ENCODE data around the gene CEP70. TPM values are rescaled to one million over a fixed set of nuclear protein-coding genes. Genes with fewer than 3 reads are reported as not detected.

Gene CEP70
- total and polyA plus RNA-seq, 4 donors, result 6.9 to 26.5 (median 9.1) TPM

DNA sequence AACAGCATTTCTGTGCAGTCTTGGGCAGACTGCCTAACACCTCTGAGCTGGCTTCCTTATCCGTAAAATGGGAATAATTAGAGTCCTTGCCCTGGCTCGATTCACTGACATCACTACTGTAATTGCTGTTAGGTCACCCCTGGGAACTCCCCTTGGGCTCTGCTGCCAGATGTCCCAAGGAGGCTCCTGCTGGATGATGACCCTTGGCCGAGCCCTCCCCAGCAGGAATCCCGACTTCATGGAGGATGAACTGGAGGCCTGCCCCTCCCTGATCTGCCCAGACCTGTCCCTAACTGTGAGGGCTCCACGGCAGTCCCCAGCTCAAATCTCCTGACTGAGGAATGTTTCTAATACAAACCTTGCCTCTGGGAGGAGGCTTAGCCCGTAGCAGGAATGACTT is 141.6 kb downstream of the CEP70 start:
- Histone ChIP-seq H3K36me3 (ENCODE audit: control insufficient read depth in 4 of 4, insufficient read depth in 3 of 4, low read depth in 1 of 4, low read length in 3 of 4) (no peaks in the 10 kb centered on the region), H3K9me3 (ENCODE audit: control insufficient read depth in 4 of 4, low read length in 3 of 4) (no peaks in the 10 kb centered on the region), H3K4me1 (ENCODE audit: control insufficient read depth in 4 of 4, insufficient read depth in 4 of 4, low read length in 3 of 4) (no peaks in the 10 kb centered on the region), H3K27me3 (ENCODE audit: control insufficient read depth in 4 of 4, insufficient read depth in 4 of 4, low read length in 3 of 4) (no peaks in the 10 kb centered on the region), H3K4me3 (ENCODE audit: low read depth in 1 of 3, low read length in 3 of 3) (no peak overlapping the region), H3K27ac (ENCODE audit: low read depth in 1 of 2, low read length in 2 of 2) (no peak overlapping the region), H3K9ac (ENCODE audit: low read depth in 1 of 2, low read length in 2 of 2) (no peak overlapping the region)
- no peak for DNase-seq (ENCODE audit: low spot score)
- TF ChIP-seq FOXA2 (IDR thresholded peaks at IDR 0.05), result no peak
- no peak for TF ChIP-seq SP1 (IDR thresholded peaks at IDR 0.05)
- TF ChIP-seq HNF4G (IDR thresholded peaks at IDR 0.05), result no peak
- TF ChIP-seq EGR1 (IDR thresholded peaks at IDR 0.05; ENCODE audit: low read depth in 2 of 2), result no peak
- no peak for TF ChIP-seq TAF1 (conservative IDR thresholded peaks at IDR 0.05)
- TF ChIP-seq, protein P1, sequence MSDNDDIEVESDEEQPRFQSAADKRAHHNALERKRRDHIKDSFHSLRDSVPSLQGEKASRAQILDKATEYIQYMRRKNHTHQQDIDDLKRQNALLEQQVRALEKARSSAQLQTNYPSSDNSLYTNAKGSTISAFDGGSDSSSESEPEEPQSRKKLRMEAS (IDR thresholded peaks at IDR 0.05), result no peak
- no peak for TF ChIP-seq YY1 (IDR thresholded peaks at IDR 0.05)
- TF ChIP-seq ZBTB33 (IDR thresholded peaks at IDR 0.05), result no peak
- 79% methylated on average over 6 of the region's 6 CpGs for WGBS

DNA sequence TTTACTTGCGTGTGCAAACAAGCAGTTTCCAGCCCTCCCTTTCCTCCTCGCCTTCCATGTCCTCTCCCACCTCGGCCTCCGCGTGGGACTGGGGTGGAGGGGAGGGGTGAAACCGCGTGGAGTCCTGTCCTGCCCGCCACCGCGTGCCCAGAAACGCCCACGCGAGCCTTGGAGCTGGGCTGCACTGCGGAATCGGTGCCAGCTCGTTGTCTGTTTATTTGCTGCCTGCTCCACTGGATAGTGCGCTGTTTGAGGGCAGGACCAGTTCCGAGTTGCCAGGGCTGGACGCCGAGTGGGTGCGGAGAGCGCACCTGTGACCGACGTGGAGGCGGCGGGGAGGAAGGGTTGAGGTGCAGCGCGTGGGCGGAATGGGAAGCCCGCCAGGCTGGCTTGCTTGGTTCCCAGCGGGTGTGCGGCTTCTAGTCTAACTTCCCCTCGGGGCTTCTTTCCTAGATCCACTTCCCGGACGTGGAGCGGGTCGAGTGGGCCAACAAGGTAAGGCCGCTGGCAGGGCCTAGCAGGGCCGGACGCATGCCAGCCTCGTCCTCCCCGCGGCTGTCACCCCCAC is 142.4 kb downstream of the CEP70 start:
- H3K4me3 ChIP-seq (ENCODE audit: low read depth in 1 of 3, low read length in 3 of 3), result no peak overlapping the region
- H3K27me3 ChIP-seq (ENCODE audit: control insufficient read depth in 4 of 4, insufficient read depth in 4 of 4, low read length in 3 of 4), result no peaks in the 10 kb centered on the region
- H3K36me3 ChIP-seq (ENCODE audit: control insufficient read depth in 4 of 4, insufficient read depth in 3 of 4, low read depth in 1 of 4, low read length in 3 of 4), result no peaks in the 10 kb centered on the region
- TF ChIP-seq FOXA2 (IDR thresholded peaks at IDR 0.05) (no peak), FOXA1 (IDR thresholded peaks at IDR 0.05) (no peak), JUND (IDR thresholded peaks at IDR 0.05) (no peak)
- no peak overlapping the region for H3K9ac ChIP-seq (ENCODE audit: low read depth in 1 of 2, low read length in 2 of 2)
- WGBS, result 90% methylated on average over 43 of the region's 43 CpGs
- no peaks in the 10 kb centered on the region for H3K9me3 ChIP-seq (ENCODE audit: control insufficient read depth in 4 of 4, low read length in 3 of 4)
- no peaks in the 10 kb centered on the region for H3K4me1 ChIP-seq (ENCODE audit: control insufficient read depth in 4 of 4, insufficient read depth in 4 of 4, low read length in 3 of 4)
- H3K27ac ChIP-seq (ENCODE audit: low read depth in 1 of 2, low read length in 2 of 2), result no peak overlapping the region
- no peak for DNase-seq (ENCODE audit: low spot score)

DNA sequence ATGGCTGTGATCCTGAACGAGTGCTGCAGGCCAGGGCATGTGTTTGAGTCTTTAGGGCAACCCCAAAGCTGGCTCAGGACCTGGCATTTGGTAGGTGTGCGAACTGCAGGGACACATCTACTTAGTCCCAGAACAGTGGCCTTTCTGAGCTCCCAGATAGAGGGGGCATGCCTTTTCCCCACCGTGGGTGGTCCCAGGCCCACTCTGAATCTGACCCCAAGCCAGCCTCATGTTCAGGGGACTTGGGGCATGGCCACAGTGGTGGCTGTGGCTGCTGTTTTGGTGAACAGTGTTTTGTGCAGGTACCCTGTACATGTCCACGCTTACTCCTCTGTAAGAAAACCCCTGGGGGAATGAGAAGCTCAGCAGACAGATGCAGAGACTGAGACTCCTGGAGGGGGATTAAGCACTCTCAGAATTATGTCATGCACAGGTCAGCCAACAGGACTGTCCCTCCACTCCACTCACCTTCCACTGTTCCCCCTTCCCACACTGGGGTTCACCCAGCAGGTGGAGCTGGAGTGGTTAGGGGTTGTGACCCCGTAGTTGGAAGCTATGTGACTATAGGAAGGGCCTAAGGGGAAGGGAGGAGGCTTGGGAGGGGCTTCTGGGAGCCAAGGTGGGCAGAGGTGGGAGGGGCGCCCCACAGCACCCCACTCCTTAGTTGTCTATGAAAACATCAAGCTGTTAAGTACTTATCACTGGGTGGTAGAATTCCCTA is 143.2 kb downstream of the CEP70 start:
- Histone ChIP-seq H3K9me3 (ENCODE audit: control insufficient read depth in 4 of 4, low read length in 3 of 4) (no peaks in the 10 kb centered on the region), H3K27me3 (ENCODE audit: control insufficient read depth in 4 of 4, insufficient read depth in 4 of 4, low read length in 3 of 4) (no peaks in the 10 kb centered on the region), H3K4me3 (ENCODE audit: low read depth in 1 of 3, low read length in 3 of 3) (no peak overlapping the region), H3K36me3 (ENCODE audit: control insufficient read depth in 4 of 4, insufficient read depth in 3 of 4, low read depth in 1 of 4, low read length in 3 of 4) (no peaks in the 10 kb centered on the region), H3K9ac (ENCODE audit: low read depth in 1 of 2, low read length in 2 of 2) (no peak overlapping the region), H3K4me1 (ENCODE audit: control insufficient read depth in 4 of 4, insufficient read depth in 4 of 4, low read length in 3 of 4) (no peaks in the 10 kb centered on the region), H3K27ac (ENCODE audit: low read depth in 1 of 2, low read length in 2 of 2) (no peak overlapping the region)
- 79% methylated on average over 6 of the region's 6 CpGs for WGBS
- DNase-seq (ENCODE audit: low spot score), result no peak
- TF ChIP-seq TAF1 (conservative IDR thresholded peaks at IDR 0.05), result no peak
- TF ChIP-seq FOXA2 (IDR thresholded peaks at IDR 0.05), result no peak
- no peak for TF ChIP-seq RAD21 (IDR thresholded peaks at IDR 0.05)
- TF ChIP-seq HNF4A (conservative IDR thresholded peaks at IDR 0.05), result no peak
- no peak for TF ChIP-seq ATF3 (IDR thresholded peaks at IDR 0.05)
- no peak for TF ChIP-seq SP1 (IDR thresholded peaks at IDR 0.05)

All from liver (tissue), 9 donors.